H54 (cell line): ENCODE results near the gene ASAP3.

ENCODE experiments used
- DNase-seq: peaks from one replicate; pipeline ENCODE4 v3.0.0; 2011; ENCODE audit warnings: low spot score, mixed read lengths; ENCODE audit not compliant: insufficient read length
- FAIRE-seq: peaks from 3 replicates; lab custom pipeline; 2011; peaks lifted over from hg19 to GRCh38; lab: Jason Lieb, UNC
- POLR2A ChIP-seq: IDR thresholded peaks from 2 replicates; pipeline ENCODE4 v1.6.1; 2011; ENCODE audit warnings: low read depth, mild to moderate bottlenecking, low read length

ASAP3 gene

GRCh38 chr1:23477359-23478144, 6.4 kb downstream of the ASAP3 start:
- DNase-seq = no peak
- FAIRE-seq = no peak
- no peak for TF ChIP-seq POLR2A

DNA sequence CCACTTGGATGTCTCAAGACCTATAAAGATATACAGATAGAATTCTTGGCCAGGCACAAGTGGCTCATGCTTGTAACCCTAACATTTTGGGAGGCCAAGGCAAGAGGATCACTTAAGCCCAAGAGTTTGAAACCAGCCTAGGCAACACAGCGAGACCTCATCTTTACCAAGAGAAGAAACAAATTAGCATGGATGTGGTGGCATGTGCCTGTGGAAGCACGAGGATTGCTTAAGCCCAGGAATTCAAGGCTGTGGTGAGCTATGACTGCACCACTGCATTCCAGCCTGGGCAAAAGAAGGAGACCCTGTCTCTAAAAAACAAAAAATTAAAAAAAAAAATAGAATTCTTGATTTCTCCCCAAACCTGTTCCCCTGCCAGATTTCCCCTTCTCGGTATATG, 8.3 kb downstream of the ASAP3 start:
- DNase-seq = no peak
- no peak for FAIRE-seq
- no peak for TF ChIP-seq POLR2A

DNA sequence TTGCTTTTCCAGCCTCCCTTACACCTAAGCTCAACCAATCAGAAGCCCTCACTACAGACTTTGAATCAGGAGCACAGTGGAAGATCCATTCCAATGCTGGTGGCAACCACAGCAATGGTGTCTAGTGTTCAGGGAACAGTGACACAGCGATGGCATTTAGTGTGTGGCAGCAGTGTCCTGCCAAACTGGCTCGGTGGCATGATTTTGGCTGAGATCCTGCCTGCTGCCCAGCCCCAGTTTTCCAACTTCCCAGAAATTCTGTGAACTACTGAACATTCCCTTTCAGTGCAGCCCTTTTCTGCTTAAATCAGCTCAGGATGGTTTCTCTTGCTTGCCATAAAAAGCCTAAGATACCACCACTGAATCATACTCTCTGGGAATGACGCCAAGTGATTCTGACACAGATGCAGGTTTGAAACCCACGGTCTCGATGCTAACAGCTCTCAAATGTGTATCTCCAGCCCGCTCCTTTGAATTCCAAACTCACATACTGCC, 8.8 kb downstream of the ASAP3 start:
- DNase-seq (peak; percentile 33), FAIRE-seq (peak; percentile 64)
- TF ChIP-seq POLR2A = no peak

DNA sequence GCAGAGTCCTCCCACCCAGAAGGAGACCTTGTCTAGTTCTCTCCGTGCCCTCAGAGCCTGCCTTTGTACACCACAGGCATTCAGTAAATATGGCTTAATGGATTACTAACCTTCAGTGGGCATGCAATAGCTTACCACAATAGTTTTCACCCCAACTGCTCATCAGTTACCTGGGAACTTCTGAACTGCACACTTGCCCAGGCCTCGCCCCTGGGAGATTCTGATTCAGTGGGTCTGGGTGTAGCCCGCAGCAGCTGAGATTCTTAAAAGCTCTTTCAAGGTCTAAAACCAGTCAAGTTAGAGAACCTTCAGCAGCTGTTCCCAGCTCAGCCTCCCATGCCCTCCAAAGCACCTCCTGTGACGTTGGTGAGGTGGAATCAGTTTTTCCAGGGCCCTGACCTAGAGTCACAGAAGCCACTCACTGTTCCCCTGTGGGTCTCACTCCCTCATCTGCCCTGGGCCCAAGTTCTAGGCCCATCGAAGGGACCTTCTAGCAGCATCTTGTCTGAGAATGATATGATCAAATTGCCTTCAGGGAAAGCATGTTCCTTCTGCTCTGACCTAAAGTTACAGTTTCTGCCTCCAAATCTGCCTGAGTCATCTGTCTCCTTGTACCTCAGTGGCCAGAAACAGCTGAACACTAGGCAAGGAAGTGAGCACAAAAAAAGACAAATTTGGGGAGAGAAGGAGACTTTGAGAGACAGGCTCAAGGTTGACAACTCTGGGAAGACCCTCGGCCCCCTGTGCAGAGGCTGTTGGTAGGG, 10.8 kb downstream of the ASAP3 start:
- no peak for FAIRE-seq
- TF ChIP-seq POLR2A = no peak
- no peak for DNase-seq

- no peak for FAIRE-seq
- DNase-seq = no peak
- TF ChIP-seq POLR2A = no peak
Observed at GRCh38 chr1:23472351-23473036, 11.5 kb downstream of the ASAP3 start.

DNA sequence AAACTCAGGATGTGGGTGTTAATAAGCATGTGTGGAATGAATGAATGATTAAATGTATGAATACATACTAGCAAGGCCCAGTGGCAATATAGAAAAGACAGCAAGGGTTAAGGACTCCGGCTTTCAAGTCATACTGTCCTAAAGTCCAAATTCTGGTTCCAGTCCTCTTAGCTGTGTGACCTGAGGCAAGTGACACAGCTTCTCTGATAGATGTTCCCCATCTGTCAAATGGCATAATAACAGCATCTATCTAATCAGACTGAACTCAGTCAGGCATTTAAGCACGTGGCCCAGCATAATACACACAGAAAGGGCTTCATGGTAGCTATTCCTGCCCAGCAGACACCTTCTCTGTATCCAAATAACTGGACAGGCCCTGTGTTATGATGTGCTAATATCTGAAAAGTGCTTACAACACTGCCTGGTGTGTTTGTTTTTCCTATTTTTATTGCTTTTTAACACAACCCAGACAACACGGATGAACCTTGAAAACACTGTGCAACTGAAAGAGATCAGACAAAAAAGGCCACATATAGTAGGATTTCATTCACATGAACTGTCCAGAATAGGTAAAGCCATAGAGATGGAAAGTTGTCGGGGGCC, 12.4 kb downstream of the ASAP3 start:
- FAIRE-seq = no peak
- TF ChIP-seq POLR2A = no peak

GRCh38 chr1:23470282-23471070, 13.5 kb downstream of the ASAP3 start:
- FAIRE-seq = peak; percentile 57

More for the DNA sequence above, 12.4 kb downstream of the ASAP3 start:
- DNase-seq = no peak

GRCh38 chr1:23469372-23469982, 14.5 kb downstream of the ASAP3 start:
- DNase-seq (no peak), FAIRE-seq (no peak)
- no peak for TF ChIP-seq POLR2A

More at GRCh38 chr1:23470282-23471070, 13.5 kb downstream of the ASAP3 start:
- no peak for TF ChIP-seq POLR2A
- peak; percentile 39 for DNase-seq

- DNase-seq (no peak), FAIRE-seq (no peak)
- TF ChIP-seq POLR2A = no peak
Observed at GRCh38 chr1:23466423-23466989, 17.5 kb downstream of the ASAP3 start.

- no peak for TF ChIP-seq POLR2A
Observed at GRCh38 chr1:23463286-23463685, 20.7 kb downstream of the ASAP3 start.

GRCh38 chr1:23462766-23463165, 21.2 kb downstream of the ASAP3 start:
- FAIRE-seq (no peak), DNase-seq (no peak)
- no peak for TF ChIP-seq POLR2A

More at GRCh38 chr1:23463286-23463685, 20.7 kb downstream of the ASAP3 start:
- no peak for FAIRE-seq
- DNase-seq = no peak

GRCh38 chr1:23461050-23461449, 22.9 kb downstream of the ASAP3 start:
- no peak for DNase-seq
- TF ChIP-seq POLR2A = no peak
- no peak for FAIRE-seq
